Hematopoietic multipotent progenitor cell treated with erythropoietin and hydrocortisone succinate and interleukin-3 and kit ligand, for 4 days (in vitro differentiated cells): ENCODE measurements around the gene TRH.
A peak's percentile ranks its signal among the peaks of the same experiment; 100 is the strongest.

Source experiments
- DNase-seq: peaks from one replicate; pipeline ENCODE4 v3.0.0-alpha.2; 2015

TRH gene, protein sequence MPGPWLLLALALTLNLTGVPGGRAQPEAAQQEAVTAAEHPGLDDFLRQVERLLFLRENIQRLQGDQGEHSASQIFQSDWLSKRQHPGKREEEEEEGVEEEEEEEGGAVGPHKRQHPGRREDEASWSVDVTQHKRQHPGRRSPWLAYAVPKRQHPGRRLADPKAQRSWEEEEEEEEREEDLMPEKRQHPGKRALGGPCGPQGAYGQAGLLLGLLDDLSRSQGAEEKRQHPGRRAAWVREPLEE

DNA sequence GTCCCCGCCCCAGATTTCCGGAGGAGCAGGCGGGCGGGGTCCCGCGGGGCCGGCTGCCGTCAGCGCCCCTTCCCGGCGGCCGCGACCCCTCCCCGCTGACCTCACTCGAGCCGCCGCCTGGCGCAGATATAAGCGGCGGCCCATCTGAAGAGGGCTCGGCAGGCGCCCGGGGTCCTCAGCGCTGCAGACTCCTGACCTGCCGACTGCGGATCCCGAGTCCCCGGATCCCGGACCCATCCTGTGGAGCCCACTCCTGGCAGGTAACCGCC lies at the start of gene TRH:
Gene TRH, plus strand, starts transcription at position 157 of the 269 bp plus-strand sequence. CDS start 1,097 bp downstream, outside the sequence.
- DNase-seq, result no peak

DNA sequence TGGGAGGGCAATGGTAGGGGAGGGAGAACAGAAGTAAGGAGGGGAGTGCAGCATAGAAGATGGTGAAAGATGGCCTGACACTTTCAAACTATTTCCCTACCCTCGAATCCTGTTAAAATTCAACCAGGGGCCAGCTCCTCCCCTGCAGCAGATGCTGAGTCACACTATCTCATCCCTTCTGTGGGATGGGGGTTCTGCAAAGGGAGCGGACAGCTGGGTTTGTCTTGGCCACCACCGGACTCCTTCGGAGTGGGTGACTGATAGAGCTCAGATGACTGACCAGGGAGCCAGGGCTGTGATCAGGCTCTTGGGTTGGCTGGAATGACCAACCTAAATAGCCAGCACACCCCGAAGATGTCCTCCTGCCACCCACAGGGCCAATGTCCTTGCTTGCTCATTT lies 47.4 kb upstream of the TRH start:
- no peak for DNase-seq

DNA sequence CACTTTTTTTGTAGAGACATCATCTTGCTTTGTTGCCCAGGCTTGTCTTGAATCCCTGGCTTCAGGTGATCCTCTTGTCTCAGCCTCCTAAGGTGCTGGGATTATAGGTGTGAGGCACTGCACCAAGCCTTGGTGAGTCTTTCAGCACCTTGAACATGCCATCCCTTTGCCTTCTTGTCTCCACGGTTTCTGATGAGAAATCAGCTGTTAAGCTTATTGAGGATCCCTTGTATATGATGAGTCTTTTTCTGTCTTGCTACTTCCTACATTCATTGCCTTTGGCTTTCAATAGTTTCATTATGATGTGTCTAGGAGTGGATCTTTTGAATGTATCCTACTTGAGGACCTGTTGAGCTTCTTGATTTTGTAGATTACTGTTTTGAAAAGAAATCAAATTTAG lies 45.1 kb upstream of the TRH start:
- no peak for DNase-seq

DNA sequence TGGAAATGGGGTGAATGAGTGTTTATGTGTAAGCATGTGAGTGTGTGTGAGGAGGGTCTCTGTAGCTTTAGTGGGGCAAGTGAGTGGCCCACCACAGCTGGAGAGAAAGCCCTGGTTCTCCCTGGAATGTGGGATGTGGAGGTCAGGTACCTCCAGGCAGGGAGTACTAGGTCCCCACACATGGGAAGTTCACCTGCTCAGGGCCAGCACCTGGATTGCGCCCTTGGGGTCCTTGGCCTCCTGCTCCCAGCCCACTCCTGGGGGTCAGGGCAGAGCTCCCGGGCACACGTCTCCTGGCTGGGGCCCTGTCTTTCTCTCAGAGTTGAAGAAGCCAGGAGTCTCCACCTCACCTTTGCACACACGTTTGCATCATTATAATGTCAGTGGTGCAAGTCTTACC lies 41.0 kb upstream of the TRH start:
- no peak for DNase-seq

DNA sequence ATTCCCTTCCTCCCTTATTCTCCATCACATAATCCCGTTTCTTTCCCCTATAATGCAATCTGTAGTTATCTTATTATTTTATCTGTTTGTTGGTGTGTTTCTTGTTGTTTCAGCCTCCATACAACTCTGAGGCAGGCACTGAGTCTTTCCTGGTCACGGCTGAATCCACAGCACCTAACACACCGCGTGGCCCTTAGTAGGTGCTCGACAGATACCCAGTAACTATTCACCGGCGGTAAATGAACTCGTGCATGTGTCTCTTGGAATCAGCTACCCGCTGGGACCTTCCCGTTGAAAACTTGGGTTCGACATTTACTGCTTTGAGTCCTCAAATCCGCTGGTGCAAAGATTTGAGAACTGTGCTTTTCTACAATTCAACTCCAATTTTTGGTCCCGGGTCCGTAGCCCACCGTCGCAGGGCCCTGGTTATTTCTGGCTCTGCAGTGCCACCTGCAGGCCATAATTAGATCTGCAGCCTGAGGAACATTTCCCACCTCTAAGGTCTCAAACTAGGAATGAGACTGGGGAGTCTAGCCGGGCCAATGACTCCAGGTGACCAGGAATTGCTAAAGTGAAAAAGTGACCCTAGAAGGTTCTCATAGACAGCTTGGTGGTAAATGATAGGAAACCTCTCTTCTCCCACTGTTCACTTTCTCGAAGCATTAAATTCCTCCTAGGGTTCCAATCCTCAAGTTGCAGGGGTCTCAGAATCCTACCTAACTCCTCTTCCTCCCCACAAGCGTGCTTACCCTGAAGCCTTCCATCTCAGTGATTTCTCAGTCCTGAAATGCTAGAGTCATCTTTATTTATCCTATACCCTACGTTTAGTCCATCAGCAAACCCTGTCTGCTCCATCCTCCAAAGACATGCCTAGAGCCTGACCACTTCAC lies 40.0 kb upstream of the TRH start:
- peak; percentile 61 for DNase-seq

DNA sequence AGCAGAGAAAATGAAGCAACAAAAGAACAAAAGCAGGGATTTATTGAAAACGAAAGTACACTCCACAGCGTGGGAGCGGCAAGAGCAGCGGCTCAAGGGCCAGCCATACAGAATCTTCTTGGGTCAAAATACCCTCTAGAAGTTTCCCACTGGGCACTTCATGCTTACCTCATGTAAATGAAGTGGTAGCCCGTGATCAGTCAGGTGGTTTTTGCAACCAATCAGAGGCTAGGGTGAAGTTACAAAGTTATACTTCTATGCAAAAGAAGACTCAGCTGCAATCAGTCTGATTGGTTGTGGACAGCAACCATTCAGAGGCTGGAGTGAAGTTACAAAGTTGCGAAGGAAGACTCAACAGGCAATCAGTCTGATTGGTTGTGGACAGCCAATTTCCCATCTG lies 37.8 kb upstream of the TRH start:
- peak; percentile 57 for DNase-seq

DNA sequence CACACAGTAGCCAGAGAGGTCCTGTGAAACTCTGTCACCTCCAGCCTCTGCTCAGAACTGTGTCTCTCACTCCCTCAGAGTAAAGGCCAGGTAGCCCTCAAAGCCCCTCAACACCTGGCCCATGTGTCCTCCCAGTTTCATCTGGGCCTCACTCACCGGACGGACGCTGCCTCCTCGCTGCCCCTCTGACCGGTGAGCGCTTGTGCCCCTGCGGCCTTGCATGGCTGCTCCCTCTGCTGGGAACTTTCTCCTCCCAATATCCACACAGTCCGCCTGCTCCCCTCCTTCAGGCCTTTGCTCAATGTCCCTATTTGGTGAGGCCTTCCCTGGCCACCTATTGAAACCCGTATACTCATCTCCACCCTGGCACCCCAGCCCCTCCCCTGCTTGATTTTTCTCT lies 36.8 kb upstream of the TRH start:
- DNase-seq, result no peak

DNA sequence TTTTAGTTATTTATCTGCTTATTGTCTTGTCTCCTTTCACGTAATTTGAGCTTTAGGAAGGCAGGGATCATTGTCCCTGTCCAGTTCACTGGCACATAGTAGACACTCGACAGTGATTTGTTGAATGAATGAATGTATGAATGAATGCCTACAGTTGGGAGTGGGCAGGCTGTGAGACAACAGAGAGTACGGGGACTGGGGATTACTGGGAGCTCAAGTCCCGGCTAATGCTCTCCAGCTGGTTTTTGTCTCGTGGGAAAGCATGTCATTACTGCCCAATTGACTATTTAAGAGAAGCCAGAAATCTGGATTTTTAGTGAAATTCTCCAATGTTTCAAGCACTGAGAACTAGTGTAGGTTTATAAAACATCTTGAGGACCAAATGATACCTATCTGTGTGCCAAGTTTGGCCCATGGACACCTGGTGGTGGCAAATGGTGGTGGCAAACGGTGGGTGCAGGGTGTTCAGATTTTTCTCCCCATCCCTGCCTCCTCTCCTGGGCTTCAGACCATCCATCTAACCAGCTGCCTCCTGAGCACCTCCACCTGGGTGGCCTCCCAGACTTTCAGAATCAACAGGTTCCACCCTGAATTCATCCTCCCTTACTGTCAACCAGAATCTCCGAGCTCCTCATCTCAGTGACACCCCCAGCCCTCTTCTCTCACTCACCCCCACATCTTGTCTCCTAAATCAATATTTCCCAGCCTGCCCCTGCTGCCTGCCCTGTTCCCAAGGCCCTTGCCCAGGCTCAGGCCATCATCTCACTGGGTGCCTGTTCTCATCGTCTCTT lies 36.2 kb upstream of the TRH start:
- DNase-seq, result no peak

DNA sequence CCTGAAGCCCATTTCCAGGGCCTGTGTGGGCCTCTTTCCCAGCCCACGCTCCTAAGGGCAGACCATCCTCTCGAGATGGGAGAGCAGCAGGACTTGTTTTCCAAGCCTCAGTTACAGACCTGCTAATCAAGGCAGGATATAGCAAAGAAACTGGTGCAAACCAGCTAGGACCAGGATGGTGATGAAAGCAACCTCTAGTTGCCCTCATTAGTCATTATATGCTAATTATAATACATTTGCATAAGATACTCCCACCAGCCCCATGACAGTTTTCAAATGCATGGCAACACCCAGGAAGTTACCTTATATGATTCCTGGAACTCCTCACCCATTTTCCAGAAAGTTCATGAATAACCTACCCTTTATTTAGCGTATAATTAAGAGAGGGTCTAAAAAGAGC lies 34.4 kb upstream of the TRH start:
- no peak for DNase-seq

DNA sequence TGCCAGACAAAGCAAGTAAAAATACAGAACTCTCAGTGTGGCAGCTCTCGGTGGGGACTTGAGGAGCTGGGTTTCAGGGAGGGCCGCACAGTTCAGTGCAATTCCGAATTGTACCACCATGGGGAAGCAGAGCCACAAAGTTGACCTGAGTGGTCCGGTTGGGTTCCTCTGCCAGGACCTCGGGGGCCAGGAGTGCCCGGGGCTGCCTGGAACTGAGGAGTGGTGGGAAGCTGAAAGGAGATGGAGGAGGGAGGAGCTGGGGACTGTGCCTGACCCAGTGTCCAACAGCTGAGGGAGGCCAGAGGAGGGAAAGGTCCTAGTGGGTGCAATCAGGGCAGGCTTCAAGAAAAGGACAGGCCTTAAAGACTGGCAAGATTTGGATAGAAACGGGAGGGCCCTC lies 32.2 kb upstream of the TRH start:
- DNase-seq, result peak; percentile 82

DNA sequence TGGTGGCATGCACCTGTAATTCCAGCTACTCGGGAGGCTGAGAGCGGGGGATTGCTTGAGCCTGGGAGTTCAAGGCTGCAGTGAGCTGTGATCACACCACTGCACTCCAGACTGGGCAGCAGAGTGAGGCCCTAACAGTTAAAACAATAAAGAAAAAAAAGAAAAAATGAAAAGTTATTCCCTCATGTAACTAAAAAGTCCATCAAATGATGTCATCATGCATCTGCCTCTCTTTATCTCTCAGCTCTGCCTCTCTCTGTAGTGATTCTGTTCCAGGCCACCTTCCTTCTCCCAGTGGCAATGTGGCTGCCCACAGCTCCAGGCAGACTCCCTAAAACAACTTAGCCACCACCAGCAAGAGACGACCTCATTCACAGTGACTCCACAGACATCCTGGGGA lies 31.5 kb upstream of the TRH start:
- no peak for DNase-seq

DNA sequence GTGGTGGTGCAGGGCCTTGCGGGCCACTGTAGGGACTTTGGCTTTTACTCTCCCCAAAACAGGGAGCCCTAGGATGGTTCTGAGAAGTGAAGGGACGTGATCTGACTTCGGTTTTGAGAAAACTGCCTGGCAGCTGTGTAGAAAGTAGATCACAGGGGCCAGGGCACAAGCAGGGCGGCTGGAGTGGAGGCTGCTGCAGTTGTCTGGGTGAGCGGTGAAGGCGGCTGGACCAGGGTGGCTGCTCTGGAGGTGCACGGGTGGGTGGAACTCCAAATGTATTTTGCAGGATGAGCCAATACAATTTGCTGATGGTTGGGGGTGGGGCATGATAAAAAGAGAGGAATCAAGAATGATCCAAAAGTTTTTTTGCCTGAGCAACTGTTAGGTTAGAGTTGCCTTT lies 29.8 kb upstream of the TRH start:
- no peak for DNase-seq

DNA sequence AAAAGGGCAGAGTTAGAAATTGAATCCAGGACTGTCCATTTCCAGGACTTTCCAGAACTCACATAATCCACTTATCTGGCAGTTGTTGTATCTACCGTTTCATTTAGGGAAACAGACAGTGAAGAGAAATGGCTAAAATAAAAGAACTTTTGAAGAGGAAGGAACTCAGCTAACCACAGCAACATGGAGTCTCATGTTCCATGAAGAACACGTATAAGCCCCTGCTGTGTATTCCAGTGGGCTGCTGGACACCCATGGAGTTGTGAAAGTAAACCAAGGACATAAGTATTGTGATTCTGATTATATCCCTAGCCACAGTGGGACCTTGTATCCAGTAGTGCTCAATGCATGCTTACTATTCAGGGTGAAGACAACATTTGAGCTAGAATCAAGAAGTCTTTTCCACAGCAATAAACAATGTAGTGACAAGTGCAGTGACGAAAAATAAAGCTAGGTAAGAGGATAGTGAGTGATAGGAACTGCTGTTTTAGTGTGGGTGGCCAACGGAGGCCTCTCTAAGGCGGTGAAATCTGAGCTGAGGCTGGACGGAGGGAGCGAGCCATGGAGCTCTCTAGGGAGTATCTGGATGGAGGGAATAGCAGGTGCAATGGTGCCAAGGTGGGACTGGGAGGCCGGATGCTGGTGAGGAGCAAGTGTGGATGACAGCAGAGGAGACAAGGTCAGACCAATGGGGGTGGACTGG lies 26.8 kb upstream of the TRH start:
- peak; percentile 29 for DNase-seq

DNA sequence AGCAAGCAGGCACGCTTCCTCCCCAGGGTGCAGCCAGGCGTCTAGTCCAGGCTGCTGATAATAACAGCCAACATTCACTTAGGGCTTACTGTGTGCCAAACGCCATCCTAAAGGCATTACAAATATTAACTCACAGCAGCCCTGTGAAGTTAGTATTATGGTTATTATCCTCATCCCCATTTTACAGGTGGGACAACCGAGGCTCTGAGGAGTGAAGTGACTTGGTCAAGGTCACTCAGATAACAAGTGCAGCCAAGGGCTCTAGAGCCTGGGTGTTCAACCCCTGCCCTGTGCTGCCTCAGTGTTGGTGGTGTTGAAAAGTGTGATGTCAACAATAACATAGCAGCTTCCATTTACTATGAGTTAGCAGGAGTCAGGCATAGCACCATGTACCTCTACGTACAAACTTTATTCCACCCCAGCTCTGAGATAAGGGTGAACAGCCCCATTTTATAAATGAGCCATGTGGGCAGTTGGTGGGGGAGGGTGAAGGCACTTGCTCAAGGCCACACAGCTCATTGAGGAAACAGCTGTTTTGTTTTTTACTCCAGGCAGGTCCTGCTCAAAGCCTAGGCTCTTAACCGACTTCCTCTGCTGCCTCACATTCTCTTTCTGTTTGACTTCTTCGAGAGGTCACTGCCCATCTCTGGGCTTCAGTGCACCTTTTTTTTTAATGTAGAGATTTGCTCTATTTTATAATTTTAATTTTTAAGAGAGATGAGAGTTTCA lies 24.0 kb upstream of the TRH start:
- DNase-seq, result peak; percentile 87

DNA sequence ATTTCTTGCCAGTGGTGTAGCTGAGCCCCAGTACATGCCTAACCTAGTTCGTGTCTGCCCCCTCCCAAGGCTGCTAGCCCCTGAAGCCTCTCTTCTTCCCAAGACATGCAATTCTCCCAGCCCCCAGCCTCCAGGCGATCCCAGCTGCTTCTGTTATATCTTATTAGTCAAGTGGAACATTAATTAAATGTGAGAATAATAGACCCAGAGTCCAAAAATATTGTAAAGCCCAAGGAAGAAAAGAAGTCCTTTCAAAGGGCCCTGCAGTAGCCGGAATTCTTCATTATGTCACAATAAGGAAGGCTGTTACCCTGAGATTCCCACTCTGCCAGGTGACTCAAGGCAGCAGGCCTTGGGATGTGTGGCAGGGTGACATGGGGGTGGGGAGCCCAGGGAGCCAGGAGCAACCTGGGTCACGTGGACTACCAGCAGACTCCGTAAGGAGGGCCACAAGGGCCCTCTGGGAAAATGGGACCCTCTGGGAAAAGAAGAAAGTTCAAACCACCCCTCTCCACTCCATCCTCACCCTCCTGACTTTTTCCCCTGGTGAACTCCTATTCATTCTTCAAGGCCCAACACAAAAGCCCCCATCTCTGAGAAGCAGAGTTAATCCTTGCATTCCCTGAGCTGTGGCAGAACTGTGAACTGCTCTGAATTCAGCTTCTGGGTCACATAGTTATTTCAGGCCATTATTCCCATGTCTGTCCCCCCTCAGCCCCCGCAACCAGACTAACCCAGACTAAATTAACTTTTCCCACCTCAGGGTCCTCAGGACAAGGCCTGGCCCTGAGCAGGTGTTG lies 21.8 kb upstream of the TRH start:
- DNase-seq, result no peak

DNA sequence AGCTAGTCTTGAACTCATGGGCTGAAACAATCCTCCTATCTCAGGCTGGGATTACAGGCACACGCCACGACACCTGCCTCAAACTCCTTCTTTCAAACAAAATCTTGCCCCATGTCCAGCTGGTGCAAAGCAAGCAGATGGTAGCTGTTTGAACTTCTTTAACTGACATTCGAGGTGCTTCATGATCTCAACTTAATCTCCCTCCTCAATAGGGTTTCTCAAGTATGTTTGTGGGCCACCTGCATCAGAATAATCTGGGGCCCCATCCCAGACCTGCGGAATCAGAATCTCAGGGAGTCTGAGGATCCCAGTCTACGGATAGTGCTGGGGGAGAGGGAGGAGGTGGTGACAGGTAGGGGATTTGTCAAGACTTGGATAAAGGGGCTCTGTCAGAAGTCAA lies 20.9 kb upstream of the TRH start:
- no peak for DNase-seq

DNA sequence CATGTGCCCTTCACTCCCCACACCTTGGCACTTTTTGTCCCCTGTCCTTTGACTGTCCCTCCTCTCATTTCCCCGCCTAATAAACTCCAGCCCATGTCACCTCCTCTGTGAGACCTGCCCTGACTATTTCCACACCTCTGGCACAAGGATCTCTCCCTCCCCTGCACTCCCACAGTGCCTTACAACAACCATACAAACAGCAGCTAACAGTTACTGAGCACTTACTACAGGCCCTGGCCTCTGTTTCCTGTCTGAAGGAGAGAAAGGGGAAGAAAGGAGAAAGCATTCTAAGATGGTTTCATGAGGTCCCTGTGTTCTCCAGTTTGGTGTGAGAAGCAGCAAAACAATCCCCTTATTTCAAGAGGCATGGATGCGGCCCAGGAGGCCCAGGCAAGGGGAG lies 20.0 kb upstream of the TRH start:
- DNase-seq, result peak; percentile 71

DNA sequence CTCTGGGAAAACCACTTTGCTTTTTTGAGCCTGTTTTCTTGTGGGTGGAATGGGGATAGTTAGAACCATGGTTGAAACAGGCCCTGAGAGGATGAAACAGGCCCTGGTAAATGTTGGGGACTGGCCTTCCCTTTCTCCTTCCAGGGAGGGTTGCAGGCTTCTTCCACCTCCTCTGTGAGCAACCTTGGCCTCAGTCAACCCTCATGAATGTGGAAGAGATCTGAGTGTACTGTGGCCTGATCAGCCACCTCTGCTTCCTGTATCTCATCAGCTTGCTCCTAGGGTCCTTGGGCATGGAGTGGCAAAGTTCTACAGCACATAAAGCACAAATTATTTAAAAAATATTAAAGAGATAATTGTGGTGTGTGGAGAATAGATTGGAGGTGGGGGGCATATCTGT lies 17.6 kb upstream of the TRH start:
- DNase-seq, result no peak

DNA sequence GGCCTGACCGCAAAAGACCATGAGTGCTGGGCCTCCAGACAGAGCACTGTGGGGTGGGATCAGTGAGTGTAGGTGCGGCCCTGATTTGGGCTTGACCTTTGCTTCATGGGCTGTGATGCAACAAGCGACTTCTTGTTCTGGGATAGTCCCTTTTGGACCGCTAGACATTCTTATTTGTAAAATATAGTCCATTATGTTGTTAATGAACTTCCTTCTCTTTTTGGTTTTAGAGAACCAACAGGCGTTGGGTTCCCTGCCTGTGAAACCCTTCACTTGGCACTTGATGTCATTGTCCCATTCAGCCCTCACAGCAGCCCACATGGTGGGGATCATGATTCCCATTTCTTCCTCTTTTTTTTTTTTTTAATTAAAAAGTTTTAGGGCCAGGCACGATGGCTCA lies 15.8 kb upstream of the TRH start:
- no peak for DNase-seq

DNA sequence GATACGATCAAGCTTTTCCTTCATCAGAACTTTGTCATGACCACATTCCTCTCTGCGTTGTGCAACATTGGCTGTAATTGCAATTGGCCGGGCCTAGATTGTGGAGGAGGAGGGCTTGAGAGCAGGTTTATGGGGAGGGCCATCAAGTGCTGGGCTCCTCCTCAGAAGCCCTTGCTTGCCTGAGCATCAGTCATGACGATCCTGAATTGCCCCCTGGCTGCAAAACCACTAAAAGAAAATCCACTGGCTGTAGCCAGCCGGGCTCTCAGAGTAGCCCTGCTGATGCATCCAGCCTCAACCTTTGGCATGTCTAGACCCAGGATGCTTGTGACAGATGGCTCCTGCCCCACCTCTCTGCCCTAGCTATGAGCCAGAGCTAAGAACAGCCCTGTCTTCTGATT lies 13.4 kb upstream of the TRH start:
- no peak for DNase-seq

DNA sequence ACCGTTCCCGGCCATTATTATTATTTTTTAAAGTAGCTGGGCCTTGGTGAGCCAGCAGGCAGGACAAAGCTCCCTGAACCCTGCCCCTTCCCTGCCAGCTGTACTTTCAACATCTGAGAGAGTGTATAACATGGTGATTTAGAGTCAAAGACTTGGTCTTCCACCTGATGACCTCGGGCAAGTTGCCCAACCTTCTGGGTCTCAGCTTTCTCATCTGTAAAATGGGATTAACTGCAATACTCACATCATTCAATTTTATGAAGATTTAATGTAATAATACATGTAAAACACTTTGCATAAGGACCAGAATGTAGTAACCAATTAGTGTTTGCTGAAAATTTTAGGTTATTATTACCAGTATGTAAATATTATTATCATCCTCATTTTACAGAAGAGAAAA lies 11.9 kb upstream of the TRH start:
- no peak for DNase-seq

DNA sequence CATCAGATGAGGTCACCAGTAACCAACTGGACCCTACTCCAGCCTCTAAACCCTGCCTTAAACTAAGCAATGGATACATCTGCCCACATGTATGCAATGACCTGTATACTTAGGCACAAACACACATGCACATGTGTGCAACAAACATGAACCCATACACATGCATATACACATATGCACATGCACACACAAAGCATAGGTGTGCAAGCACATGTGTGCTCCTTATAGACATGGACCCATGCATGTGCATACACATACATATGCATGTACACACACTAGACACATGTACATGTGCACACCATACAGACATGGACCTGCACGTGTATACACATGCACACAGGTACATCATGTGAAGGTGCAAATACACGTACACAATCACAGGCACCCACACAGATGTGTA lies 8.6 kb upstream of the TRH start:
- DNase-seq, result no peak
